HPDE6-E6E7 (cell line): ENCODE data around the gene IREB2.
A peak's percentile ranks its signal among the peaks of the same experiment; 100 is the strongest.

Experiments
- DNase-seq: peaks from one replicate; pipeline ENCODE4 v3.0.0; 2011; ENCODE audit warnings: missing footprints; ENCODE audit errors: extremely low spot score

Gene IREB2

DNA sequence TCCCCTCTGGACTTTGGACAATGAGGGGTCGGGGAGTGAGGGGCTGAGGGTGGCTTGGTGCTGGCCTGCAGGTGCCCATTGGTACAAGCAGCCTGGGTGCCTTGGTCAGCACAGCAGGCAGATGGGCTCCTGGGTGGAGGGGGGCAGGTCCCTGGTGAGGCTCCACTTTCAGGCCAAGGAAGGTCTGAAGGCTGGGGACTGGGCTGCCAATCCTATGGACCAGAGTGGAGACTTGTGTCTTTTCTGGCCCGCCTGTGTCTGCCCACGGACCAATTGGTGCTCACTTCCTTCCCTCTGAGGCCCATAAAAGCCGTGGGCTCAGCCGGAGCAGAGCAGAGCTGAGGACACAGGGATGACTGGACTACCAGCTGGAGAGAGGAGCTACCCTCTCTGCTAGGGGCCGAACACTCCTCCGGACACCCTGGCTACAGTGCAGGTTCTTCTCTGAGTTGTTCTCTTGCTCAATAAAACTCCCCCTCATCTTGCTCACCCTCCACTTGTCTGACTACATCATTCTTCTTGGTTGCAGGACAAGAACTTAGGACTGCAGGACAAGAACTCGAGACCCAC lies 31.9 kb upstream of the IREB2 start:
- no peak for DNase-seq

DNA sequence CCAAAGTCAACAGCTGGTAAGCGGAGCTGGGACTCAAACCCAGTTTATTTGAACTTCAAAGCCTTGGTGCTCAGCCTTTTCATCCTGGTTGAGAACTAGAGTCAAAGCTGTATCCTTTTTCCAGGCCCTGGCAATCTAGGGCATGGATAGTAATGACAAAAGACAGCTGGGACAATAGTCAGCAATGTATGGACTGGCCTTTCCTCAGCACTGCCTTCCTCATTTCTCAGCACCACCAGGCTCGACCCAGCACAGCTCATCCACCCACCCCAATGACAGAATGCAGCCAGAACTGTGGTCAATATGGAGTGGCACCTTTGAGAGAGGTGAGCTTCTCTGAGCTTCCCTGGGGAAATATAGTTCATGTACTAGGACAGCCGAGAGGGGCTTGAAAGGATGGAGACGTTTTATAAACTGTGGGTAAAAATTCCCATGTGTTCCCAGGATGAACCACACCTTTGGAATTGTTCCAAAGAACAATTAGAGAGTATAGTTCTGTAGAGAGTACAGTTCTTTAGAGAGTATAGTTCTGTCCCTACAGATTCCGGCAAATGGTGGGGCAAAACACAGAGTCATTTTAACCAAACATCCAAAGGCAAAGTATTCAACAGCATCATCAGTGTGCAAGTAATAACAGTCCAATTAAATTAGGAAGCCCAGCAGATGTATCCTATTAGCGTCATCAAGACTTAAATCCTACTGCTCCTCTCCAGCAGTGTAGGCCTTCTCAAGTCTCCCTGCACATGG lies 30.2 kb upstream of the IREB2 start:
- DNase-seq, result no peak

DNA sequence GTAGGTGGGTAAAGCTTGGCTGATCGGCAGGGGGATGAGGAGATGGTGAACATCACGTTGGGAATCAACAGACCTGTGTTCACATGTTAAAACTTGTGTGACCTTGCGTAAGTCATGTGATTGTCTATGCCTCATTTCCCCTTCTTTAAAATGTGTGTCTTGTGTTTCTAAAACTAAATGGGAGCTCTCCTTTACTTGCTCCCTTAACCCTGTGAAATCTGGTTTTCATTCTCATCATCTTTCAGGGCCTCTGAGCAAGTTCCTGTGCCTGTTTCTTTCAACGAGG lies 29.7 kb upstream of the IREB2 start:
- DNase-seq, result no peak

DNA sequence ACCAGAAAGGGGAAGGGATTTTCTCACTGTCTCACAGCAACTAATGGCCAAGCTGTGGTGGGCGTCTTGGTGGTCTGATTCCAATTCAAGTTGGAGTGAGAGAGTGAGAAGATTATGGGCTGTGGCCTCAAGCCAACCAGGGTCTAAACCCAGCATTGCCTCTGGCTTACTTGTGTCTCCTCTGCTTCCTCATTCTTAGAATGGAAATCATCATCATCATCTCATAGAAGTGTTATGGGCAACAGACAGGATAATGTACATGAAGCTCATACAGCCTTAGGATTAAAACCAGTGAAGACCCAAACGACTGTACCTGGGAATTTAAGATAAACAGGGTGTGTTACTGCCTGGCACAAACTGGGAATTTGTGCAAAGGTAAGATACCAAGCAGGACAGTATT lies 29.1 kb upstream of the IREB2 start:
- no peak for DNase-seq

DNA sequence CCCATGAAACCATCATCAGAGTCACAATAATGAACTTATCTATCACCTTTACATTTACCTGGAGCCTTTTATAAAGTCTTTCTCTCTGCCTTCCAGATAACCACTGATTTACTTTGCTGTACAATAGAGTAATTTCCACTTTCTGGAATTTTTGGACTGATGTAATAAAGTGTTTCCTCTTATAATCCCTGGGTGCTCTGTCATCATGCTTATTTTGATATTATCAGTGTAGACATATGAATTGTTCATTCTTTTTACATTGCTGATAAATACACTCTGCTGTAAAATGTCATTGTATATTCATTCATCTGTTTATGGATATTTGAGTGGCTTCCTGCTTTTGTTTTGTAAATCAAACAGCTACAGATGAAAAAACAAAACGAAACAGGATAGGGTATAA lies 27.0 kb upstream of the IREB2 start:
- DNase-seq, result no peak

DNA sequence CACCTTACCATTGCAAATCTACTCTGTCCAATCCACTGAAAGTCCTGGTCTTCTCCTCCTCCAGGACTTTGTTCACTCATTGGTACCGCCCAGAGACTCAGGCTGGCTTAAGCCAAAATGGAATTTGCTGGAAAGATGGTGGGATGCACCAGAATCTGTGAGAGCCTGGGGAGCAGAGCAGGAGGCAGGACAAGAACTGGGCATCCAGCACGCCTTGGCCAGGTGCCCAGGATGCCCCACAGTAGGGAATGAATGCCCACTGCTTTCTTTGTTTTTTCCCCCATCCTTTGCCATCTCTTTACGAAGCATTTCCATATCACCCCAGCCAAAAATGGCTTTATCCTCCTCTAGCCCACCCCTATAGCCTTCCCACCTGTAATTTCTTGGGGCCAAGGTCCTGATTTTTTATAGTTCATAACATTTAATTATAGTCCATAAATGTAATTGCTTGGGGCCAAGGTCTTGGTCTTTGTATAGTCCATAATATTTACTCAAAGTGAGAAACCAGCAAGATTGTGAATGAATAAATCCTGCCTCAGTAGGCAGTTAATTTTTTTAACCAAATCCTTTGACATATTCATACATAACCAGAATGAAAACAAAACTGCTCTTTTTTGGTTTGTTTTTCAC lies 23.3 kb upstream of the IREB2 start:
- no peak for DNase-seq

DNA sequence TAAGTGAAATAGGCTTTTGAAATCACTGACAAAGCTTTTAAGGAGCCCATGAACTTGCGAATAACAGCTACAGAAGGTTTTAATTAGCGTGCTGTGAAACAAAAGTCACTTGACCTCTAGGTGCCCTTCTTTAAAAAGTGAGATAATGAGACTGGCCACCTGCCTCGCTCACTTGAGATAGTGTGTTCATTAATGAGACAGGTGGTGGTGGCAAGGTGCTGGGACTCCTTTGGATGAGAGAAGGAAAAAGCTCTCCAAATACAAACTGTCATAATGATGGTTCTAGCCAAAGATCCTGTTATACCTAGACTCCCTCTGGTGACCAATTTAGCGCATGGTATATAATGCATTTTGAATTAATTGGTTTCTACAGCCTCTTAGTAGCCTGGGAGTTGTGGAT lies 22.7 kb upstream of the IREB2 start:
- no peak for DNase-seq

DNA sequence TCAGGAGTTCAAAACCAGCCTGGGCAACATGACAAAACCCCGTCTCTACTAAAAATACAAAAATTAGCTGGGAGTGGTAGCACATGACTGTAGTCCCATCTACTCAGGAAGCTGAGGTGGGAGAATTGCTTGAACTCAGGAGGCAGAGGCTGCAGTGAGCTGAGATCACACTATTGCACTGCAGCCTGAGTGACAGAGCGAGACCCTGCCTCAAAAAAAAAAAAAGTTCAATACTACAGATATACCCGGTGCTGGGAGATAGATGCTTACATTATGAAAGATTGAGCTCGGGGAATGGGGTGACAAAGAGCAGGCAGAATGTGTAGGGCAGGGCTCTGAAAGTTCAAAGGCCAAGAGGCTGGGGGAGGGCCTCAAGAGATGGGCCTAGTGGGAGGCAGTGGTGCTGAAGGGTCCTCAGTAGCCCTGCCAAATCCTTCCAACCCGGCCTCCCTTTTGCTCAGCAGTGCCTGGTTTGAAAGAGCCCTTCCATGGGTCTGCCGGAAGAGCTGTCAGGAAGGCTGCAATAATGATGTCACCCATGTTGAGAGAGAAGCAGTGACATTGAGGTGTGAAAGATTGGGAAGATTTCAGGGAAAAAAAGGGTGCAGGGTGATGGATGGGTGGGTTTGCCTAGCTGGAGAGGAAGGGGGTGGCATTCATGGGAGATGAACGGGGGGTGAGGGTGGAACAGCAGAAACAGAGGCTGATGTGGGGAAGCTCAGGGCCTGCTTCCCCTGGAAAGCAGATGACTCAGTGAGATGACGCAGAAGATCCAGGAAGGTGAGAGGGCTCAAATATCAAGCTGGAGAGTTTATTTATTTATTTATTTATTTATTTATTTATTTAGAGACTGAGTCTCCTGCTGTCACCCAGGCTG lies 20.0 kb upstream of the IREB2 start:
- peak; percentile 77 for DNase-seq

DNA sequence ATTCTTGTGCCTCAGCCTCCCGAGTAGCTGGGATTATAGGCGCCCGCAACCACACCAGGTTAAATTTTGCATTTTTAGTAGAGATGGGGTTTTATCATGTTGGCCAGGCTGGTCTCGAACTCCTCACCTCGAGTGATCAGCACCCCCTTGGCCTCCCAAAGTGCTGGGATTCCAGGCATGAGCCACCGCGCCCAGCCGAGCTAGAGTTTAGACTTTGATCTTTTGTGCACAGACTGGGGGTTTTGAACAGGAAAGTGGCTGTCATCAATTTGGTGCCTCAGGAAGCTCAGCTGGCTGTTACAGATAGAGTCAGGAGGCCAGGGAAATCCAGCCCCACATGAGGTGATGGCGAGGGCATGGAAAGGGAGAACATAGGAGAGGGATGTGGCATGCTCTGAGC lies 19.3 kb upstream of the IREB2 start:
- DNase-seq, result no peak

DNA sequence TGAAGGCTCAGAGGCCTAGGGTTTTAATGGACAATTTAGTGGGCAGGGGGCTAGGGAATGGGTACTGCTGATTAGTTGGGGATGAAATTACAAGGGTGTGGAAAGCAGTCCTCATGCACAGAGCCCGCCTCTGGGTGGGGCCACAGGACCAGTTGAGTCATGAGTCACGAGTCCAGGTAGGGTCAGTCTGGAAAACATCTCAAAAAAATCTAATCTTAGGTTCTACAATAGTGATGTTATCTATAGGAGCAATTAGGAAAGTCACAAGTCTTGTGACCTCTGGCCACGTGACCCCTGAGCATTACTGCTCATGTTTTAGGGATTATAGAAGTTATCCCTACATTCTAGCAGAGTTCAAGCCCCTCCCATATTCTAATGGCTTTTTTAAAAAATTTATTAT lies 18.6 kb upstream of the IREB2 start:
- no peak for DNase-seq

DNA sequence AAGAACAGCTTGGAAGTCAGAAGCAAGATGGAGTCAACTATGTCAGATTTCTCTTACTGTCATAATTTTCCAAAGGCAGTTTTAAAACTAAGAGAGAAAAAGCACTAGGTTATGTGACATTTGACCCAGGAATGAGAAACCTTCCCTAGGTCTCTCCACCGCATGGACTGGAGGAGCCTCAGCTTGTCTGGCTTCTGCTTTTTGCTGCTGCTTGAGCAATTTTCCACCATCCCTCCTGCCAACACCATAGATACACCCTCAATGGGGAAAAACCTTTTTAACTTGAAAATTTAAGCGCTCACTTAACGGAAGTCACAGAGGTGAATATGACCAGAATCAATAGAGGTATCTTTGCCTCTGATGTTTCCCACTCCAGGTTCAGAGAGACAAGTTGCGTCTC lies 17.8 kb upstream of the IREB2 start:
- no peak for DNase-seq

DNA sequence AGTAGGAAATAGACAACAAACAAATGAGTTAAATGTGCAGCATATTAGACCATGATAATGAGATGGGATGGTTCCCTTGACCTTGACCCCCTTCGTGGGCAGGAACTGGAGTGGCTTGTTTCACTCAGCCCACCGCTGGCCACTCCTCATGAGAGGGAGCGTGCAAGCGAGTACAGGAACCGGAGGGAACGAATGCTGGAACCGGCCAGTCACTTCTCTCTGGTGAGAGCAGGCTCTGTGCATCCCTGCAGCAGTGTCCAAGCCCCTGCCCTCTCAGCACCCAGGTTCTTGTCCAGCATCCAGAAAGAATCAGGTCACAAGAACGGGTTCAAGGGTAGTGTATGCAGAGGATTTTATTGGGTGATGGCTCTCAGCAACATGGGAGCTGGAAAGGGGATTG lies 17.2 kb upstream of the IREB2 start:
- no peak for DNase-seq

DNA sequence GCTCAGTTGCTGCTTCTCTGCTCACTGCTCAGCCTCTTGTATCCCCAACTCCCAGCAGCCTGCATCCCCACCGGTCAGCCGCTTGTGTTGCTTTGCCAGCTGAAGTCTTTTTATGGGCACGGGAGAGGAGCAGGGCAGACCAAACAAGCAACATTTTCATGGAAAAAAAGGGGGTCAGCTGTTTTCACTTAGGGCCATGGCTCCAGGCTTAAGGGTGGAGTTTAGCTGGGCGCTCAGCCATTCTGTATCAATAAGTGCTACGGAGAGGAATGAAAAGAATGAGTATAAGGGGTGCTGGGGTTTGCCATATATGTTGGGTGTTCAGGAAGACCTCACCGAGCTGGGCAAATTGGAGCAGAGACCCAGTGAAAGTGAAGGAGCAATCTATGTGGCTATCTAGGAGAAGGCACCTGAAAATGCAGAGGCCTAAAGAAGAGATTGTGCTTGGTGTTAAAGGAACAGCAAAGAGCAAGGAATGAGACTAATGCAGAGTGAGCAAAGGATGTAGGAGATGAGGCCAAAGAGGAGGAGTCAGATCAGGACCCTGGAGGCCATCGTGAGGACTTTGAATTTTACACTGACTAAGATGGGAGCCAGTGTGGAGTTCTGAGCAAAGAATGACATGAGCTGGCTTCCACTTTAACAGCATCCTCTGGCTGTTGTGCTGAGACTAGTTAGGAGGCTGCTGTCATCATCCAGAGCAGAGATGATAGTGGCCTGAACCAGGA lies 16.6 kb upstream of the IREB2 start:
- no peak for DNase-seq

DNA sequence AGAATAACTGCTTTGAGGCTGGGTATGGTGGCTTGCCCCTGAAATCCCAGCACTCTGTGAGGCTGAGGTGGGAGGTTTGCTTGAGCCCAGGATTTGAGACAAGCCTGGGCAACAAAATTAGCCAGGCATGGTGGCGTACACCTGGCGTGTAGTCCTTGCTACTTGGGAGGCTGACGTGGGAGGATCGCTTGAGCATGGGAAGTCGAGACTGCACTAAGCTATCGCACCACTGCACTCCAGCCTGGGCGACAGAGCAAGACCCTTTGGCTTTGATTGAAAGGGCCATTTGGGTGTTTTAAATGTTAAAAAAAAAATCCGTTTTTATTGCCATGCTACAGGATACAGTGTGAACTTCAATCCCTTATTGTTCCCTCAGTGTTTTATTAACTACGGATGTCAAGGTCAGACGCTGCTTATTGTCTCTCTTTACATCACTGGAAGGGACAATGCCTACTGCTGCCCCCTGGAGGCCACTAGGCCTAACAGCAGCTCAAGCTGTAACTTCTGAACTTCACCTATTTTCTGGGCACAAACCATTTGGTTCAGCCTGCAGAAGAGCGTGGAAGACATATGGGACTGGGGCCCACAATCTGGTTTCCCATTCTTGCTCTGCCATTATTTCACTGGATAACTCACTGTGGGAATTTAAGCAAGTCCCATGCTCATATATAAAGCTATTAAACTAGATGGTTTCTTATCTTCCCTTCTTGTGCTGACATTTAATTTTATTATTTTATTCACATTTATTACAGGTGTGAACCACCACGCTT lies 15.3 kb upstream of the IREB2 start:
- no peak for DNase-seq

DNA sequence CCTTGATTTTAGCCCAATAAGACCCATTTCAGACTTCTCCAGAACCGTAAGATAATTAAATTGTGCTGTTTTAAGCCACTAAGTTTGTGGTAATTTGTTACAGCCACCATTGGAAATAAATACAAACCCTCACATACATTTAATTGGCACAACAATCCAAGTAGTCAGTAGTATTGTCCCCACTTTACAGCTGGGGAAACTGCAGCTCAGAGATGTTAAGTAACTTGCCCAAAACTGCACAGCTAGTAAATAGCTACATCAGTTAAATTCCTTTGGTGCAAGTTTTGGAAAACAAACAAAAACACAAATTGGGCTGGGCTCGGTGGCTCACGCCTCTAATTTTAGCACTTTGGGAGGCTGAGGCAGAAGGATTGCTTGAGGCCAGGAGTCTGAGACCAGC lies 13.3 kb upstream of the IREB2 start:
- no peak for DNase-seq

DNA sequence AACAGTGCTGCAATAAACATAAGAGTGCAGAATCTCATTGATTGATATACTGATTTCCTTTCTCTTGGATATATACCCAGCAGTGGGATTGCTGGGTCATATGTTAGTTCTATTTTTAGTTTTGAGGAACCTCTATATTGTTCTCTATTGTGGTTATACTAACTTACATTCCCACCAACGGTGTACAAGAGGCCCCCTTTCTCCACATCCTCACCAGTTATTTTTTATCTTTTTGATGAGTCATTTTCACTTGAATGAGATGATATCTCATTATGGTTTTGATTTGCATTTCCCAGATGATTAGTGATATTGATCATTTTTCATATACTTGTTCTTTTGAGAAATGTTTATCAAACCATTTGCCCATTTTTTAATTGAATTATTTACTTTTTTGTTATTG lies 12.4 kb upstream of the IREB2 start:
- DNase-seq, result no peak

DNA sequence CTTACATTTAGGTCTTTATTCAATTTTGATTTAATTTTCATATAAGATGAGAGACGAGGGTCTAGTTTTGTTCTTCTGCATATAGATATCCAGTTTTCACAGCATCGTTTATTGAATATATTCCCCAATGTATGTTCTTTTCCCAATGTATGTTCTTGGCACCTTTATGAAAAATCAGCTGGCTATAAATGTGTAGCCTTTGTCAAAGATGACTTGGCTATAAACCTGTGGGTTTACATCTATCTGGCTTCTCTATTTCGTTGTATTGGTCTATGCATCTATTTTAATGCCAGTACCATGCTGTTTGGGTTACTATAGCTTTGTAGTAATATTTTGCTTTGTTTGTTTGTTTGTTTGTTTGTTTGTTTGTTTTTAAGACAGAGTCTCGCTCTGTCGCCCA lies 11.7 kb upstream of the IREB2 start:
- DNase-seq, result no peak

DNA sequence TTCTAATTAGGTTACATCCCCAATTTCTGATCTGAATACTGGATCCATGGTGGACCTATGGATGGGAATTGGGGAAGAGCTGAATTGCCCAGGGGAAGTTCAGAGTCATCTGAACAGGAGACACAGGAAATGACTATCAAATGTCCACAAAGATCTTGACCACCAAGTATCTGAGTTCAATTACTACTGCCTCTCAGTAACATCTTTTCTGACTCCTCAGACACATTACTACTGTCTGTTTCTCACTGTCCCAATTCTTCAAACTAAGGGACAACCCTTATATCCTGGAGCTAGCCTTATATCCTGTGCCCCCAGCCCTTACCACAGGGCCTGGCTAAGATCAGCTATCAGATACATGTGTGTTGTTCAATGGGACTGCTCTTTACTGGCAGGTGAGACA lies 10.1 kb upstream of the IREB2 start:
- DNase-seq, result no peak

DNA sequence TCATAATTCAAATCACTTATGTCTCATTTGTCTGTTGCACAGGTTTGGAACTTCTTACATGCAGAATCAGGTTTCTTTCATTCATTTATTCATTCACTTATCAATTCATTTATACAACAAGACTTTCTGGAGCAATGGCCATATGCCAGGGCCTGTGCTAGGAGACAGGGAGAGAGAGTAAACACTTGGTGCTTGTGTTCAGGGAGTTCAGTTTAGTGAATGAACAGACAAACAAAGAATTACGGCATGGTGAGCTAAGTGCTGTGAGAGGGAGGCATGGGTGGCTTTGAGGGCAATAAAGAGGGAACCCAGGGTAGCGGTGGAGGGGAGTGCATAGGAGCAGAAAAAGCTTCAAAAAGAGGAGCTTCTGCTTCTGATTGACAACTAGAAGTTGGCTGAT lies 8.5 kb upstream of the IREB2 start:
- no peak for DNase-seq

DNA sequence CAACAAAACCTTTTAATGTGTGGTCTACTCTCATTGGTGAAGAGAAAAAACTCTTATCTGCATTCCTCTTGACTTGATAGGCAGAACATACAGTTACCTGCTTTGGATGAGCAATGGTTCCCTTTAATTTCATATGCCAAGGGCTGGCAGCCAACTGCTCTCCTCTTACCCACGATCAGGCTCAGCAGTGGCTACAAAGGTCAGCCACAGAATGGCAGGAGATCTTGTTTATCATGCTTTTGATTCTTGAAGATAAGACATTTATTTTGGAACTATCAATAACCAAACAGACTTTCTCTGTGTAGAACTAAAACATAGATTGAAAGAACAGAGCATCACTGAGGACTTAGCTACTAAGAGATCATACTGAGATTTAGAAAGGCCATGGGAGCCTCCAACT lies 6.1 kb upstream of the IREB2 start:
- DNase-seq, result no peak

DNA sequence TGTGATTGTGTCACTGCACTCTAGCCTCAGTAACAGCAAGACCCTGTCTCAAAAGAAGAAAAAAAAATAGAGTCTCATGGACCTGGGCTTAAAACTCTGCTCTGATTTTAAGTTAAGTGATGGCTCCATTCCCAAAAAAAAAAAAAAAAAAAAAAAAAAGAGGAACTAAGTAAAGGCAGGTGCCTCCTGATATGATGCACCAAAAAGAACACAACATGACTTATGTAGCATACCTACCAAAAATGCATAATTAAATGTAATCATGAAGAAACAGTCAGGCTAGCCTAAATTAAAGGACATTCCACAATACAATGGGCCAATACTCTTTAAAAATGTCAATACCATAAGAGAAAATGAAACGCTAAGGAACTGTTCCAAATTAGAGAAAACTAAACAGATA lies 5.4 kb upstream of the IREB2 start:
- no peak for DNase-seq
